CD14-positive monocyte (primary cell): ENCODE measurements around the gene CLCN2. TPM values are rescaled to one million over a fixed set of nuclear protein-coding genes. Genes with fewer than 3 reads are reported as not detected.
"Not testable (repeated sequence)": the region's sequence is repeated elsewhere in the genome, so short reads cannot be mapped to it uniquely, and the experiment has no call there.

Source experiments
- DNase-seq, 3 donors: peaks; one replicate each; pipeline ENCODE4 v3.0.0-alpha.2; 2011 to 2022
- H2AFZ ChIP-seq: 2 replicates; pipeline ENCODE4 v1.6.0; 2012; ENCODE audit warnings: mild to moderate bottlenecking, low read depth, low read length, inconsistent platforms; ENCODE audit not compliant: insufficient read depth, poor library complexity, severe bottlenecking
- H3K27ac ChIP-seq, 2 donors: 1 replicate in 1 of 2; 2 replicates in 1 of 2; pipeline ENCODE4 v1.5.1; 2012 to 2013; ENCODE audit warnings: low read length in 2 of 2, control low read depth in 1 of 2, inconsistent platforms in 1 of 2, low read depth in 1 of 2, mild to moderate bottlenecking in 1 of 2
- H3K27me3 ChIP-seq, 2 donors: one replicate each; pipeline versions ENCODE4 v1.6.0 to v1.6.1; 2011 to 2013; ENCODE audit warnings: low read length in 2 of 2; ENCODE audit not compliant: control insufficient read depth in 2 of 2, insufficient read depth in 2 of 2
- H3K36me3 ChIP-seq, 2 donors: replicated peaks in 1 of 2; 1 replicate in 1 of 2; 2 replicates in 1 of 2; pipeline versions ENCODE4 v1.5.1 to v1.6.1; 2012 to 2013; ENCODE audit warnings: low read length in 2 of 2, control low read depth in 1 of 2, inconsistent platforms in 1 of 2, mild to moderate bottlenecking in 1 of 2; ENCODE audit not compliant: insufficient read depth in 2 of 2, control insufficient read depth in 1 of 2
- H3K4me1 ChIP-seq, 2 donors: 1 replicate in 1 of 2; 2 replicates in 1 of 2; pipeline versions ENCODE4 v1.5.1 to v1.6.1; 2012 to 2013; ENCODE audit warnings: low read length in 2 of 2, control low read depth in 1 of 2, inconsistent platforms in 1 of 2, mild to moderate bottlenecking in 1 of 2, moderate library complexity in 1 of 2; ENCODE audit not compliant: insufficient read depth in 2 of 2, control insufficient read depth in 1 of 2
- H3K4me2 ChIP-seq: replicated peaks from 2 replicates; pipeline ENCODE3; 2012; ENCODE audit warnings: low read length, moderate library complexity, mild to moderate bottlenecking; ENCODE audit not compliant: poor library complexity, severe bottlenecking; ENCODE audit errors: extremely low read depth
- H3K4me3 ChIP-seq, 3 experiments: fragments of 200-600 bp in 1 of 3; sonication (generic) in 1 of 3; replicated peaks in 1 of 3; 1 replicate in 2 of 3; 2 replicates in 1 of 3; pipeline ENCODE4 v1.5.1; 2011 to 2013; ENCODE audit warnings: low read length in 3 of 3, mild to moderate bottlenecking in 3 of 3, control low read depth in 2 of 3, low read depth in 2 of 3, inconsistent platforms in 1 of 3, moderate library complexity in 1 of 3
- H3K79me2 ChIP-seq: 2 replicates; pipeline ENCODE4 v1.6.0; 2012; ENCODE audit warnings: mild to moderate bottlenecking, control low read depth, inconsistent platforms, low read length, moderate library complexity; ENCODE audit not compliant: insufficient read depth
- H3K9ac ChIP-seq: 2 replicates; pipeline ENCODE4 v1.6.0; 2017; ENCODE audit warnings: low read length, mild to moderate bottlenecking; ENCODE audit not compliant: insufficient read depth, poor library complexity, severe bottlenecking
- H3K9me3 ChIP-seq, 2 donors: replicated peaks in 1 of 2; 1 replicate in 1 of 2; 2 replicates in 1 of 2; pipeline versions ENCODE4 v1.5.1 to v1.6.1; 2012 to 2013; ENCODE audit warnings: low read length in 2 of 2, control low read depth in 1 of 2; ENCODE audit not compliant: control insufficient read depth in 1 of 2, insufficient read depth in 1 of 2
- H4K20me1 ChIP-seq: 2 replicates; pipeline ENCODE4 v1.6.0; 2012; ENCODE audit warnings: mild to moderate bottlenecking, low read length, control low read depth, moderate library complexity; ENCODE audit not compliant: insufficient read depth
- H3K27ac Mint-ChIP-seq, 7 donors: one replicate each; pipeline ENCODE4 v1.8.0; 2020; ENCODE audit warnings: mild to moderate bottlenecking in 7 of 7, mixed read lengths in 7 of 7, moderate library complexity in 6 of 7, inconsistent platforms in 2 of 7
- H3K27me3 Mint-ChIP-seq, 3 donors: one replicate each; pipeline ENCODE4 v1.8.0; 2021 to 2022; ENCODE audit warnings: low read depth in 3 of 3, mild to moderate bottlenecking in 3 of 3, mixed read lengths in 3 of 3, moderate library complexity in 3 of 3, inconsistent platforms in 1 of 3
- H3K36me3 Mint-ChIP-seq, 2 donors: one replicate each; pipeline ENCODE4 v1.8.0; 2020; ENCODE audit warnings: mixed read lengths in 2 of 2, inconsistent platforms in 1 of 2, mild to moderate bottlenecking in 1 of 2
- H3K4me1 Mint-ChIP-seq: one replicate; pipeline ENCODE4 v1.8.0; 2020; ENCODE audit warnings: mild to moderate bottlenecking, mixed read lengths
- H3K4me3 Mint-ChIP-seq, 2 donors: one replicate each; pipeline ENCODE4 v1.8.0; 2020; ENCODE audit warnings: mild to moderate bottlenecking in 2 of 2, mixed read lengths in 2 of 2, moderate library complexity in 1 of 2
- H3K9me3 Mint-ChIP-seq, 7 donors: one replicate each; pipeline ENCODE4 v1.8.0; 2020 to 2022; ENCODE audit warnings: mixed read lengths in 7 of 7, mild to moderate bottlenecking in 6 of 7, moderate library complexity in 6 of 7, inconsistent platforms in 2 of 7
- CTCF ChIP-seq: fragments of 200-600 bp; IDR thresholded peaks from one replicate; pipeline ENCODE4 v1.8.0; 2022; ENCODE audit warnings: antibody characterized with exemption, mild to moderate bottlenecking
- WGBS: methylation state at CpG from one replicate; pipeline ENCODE4 v1.1.5; 2013; ENCODE audit warnings: missing lambda C conversion rate; ENCODE audit not compliant: insufficient coverage; 5-methylcytosine and 5-hydroxymethylcytosine counted together
- intact Hi-C, 2 donors: fragments of 100-400 bp; cut with micrococcal nuclease; formaldehyde crosslinking; loops; one replicate each; pipeline versions ENCODE4 v1.15.0 to v1.15.1; 2023
- polyA plus RNA-seq, 3 donors: library from polyadenylated mRNA; depleted of rRNA in 1 of 3; unstranded in 2 of 3; stranded (reverse) in 1 of 3; fragments of 300-500 nt in 2 of 3; fragments of >200 nt in 1 of 3; fragmentation: Illumina TruSeq in 2 of 3; gene quantifications; 1 replicate in 2 of 3; 2 replicates in 1 of 3; pipeline ENCODE4 v1.2.3, GENCODE V29; 2012 to 2021

CLCN2 gene
- polyA plus RNA-seq, 3 donors = 0.16 to 2.7 TPM; not detected in 1

DNA sequence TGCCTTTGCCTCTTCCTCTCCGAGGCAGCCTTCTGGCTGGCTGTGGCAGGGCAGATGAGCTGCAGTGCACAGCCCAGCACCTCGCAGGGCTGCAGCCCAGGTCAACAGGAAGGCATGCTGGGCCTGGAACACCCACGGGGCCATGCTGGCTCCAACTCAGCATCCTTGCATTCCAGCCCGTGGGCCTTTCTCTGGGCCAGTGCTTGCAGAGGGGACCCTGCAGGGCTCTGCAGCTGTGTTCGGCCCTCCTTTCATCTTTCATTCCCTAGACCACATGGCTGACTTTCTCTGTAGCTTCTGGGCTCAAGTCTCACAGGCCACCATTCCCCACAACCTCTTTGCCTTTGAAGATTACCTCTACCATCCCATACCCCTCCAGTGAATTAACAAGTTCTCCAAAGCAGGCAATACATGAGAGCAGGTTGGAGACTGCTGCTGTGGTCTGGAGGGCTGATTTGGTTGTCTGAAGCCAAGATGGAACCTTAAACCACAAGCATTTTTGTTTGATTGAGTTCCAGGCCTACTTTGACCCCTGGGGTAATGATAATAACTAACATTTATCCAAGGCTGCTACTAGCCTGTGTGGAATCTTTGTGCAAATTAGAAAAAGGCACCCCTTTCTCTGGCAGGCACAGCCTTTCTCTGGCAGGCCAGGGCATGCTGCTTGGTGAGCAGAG, 18.1 kb downstream of the CLCN2 start:
- Histone ChIP-seq H3K9ac (no peak overlapping the region), H3K36me3 (peaks cover 29 to 44% of the 10 kb centered on the region in 2 donors), H3K27me3 (peaks cover 0 to 4% of the 10 kb centered on the region in 2 donors), H3K4me1 (peaks cover 13 to 18% of the 10 kb centered on the region in 2 donors), H3K27ac (no peak overlapping the region), H3K79me2 (peaks cover 2% of the 10 kb centered on the region), H3K4me3 (no peak overlapping the region), H3K4me2 (no peak overlapping the region), H3K9me3 (no peaks in the 10 kb centered on the region), H4K20me1 (peaks cover 29% of the 10 kb centered on the region), H2AFZ (no peak overlapping the region)
- 97% methylated on average over 5 of the region's 5 CpGs for WGBS
- peaks cover 22% of the 10 kb centered on the region for H3K4me1 Mint-ChIP-seq
- intact Hi-C loops = no loop called here
- DNase-seq = no peak
- peaks cover 54 to 62% of the 10 kb centered on the region in 2 donors for H3K36me3 Mint-ChIP-seq
- peaks cover 0 to 1% (median 0%) of the 10 kb centered on the region in 7 donors for H3K9me3 Mint-ChIP-seq
- H3K4me3 Mint-ChIP-seq = no peak overlapping the region
- H3K27ac Mint-ChIP-seq = peak overlapping the region in 1 of 7 donors; percentile 9
- peaks cover 1 to 4% (median 3%) of the 10 kb centered on the region in 3 donors for H3K27me3 Mint-ChIP-seq
- TF ChIP-seq CTCF = no peak

DNA sequence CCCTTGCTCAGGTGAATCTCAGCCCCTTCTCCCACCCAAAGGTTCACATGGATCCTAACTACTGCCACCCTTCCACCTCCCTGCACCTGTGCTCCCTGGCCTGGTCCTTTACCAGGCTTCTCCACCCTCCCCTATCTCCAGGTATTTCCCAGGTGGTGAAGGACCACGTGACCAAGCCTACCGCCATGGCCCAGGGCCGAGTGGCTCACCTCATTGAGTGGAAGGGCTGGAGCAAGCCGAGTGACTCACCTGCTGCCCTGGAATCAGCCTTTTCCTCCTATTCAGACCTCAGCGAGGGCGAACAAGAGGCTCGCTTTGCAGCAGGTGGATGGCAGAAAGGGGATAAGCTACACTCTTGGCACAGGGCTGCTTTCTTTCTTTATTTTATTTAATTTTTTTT, 19.5 kb downstream of the CLCN2 start:
- peaks cover 29 to 44% of the 10 kb centered on the region in 2 donors for H3K36me3 ChIP-seq
- H3K36me3 Mint-ChIP-seq = peaks cover 63 to 69% of the 10 kb centered on the region in 2 donors
- peaks cover 1 to 12% (median 10%) of the 10 kb centered on the region in 3 donors for H3K27me3 Mint-ChIP-seq
- H3K27ac Mint-ChIP-seq = peak overlapping the region in 1 of 7 donors; percentile 7
- WGBS = no CpG with 5 or more reads among the region's 7 CpGs
- no peak for DNase-seq
- peaks cover 0 to 4% of the 10 kb centered on the region in 2 donors for H3K27me3 ChIP-seq
- intact Hi-C loops = no loop called here
- H3K4me1 ChIP-seq = peaks cover 22 to 32% of the 10 kb centered on the region in 2 donors
- no peak overlapping the region for H2AFZ ChIP-seq
- H3K9me3 ChIP-seq = no peaks in the 10 kb centered on the region
- H3K4me3 Mint-ChIP-seq = no peak overlapping the region
- H4K20me1 ChIP-seq = peaks cover 43% of the 10 kb centered on the region
- peaks cover 17% of the 10 kb centered on the region for H3K79me2 ChIP-seq
- no peak overlapping the region for H3K4me2 ChIP-seq
- no peak overlapping the region for H3K27ac ChIP-seq
- peaks cover 0 to 1% (median 0%) of the 10 kb centered on the region in 7 donors for H3K9me3 Mint-ChIP-seq
- H3K4me1 Mint-ChIP-seq = peaks cover 36% of the 10 kb centered on the region
- TF ChIP-seq CTCF = no peak
- no peak overlapping the region for H3K9ac ChIP-seq
- no peak overlapping the region for H3K4me3 ChIP-seq

DNA sequence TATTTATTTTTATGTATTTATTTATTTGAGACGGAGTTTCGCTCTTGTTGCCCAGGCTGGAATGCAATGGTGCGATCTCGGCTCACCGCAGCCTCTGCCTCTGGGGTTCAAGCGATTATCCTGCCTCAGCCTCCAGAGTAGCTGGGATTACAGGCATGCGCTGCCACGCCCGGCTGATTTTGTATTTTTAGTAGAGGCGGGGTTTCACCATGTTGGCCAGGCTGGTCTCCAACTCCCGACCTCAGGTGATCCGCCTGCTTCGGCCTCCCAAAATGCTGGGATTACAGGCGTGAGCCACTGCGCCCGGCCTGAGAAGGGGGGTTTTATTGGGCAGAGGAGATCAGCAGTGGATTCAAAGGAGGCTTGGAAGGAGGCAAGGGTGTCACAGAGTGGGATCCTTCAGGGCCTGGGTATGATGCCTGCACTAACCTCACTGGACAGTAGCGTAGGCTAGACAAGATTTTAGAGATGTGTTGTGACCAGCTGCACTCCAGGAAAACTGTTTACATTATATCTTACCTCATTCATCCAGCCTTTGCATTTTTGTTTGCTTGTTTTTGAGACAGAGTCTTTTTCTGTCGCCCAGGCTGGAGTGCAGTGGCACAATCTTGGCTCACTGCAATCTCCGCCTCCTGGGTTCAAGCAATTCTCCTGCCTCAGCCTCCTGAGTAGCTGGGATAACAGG, 21.8 kb downstream of the CLCN2 start:
- Mint-ChIP-seq H3K36me3 (peaks cover 56 to 58% of the 10 kb centered on the region in 2 donors), H3K4me1 (peaks cover 42% of the 10 kb centered on the region), H3K27me3 (peaks cover 1 to 12% (median 10%) of the 10 kb centered on the region in 3 donors)
- Histone ChIP-seq H4K20me1 (peaks cover 44% of the 10 kb centered on the region), H3K36me3 (peaks cover 33 to 41% of the 10 kb centered on the region in 2 donors), H3K79me2 (peaks cover 22% of the 10 kb centered on the region), H3K4me1 (peaks cover 36 to 44% of the 10 kb centered on the region in 2 donors)
- H3K4me3 Mint-ChIP-seq, H3K9me3 ChIP-seq, H3K9ac ChIP-seq, H3K9me3 Mint-ChIP-seq, H3K27ac ChIP-seq, DNase-seq, H2AFZ ChIP-seq, H3K27ac Mint-ChIP-seq, intact Hi-C loops, H3K27me3 ChIP-seq, H3K4me2 ChIP-seq, H3K4me3 ChIP-seq: not testable (repeated sequence)
- 100% methylated on average over 16 of the region's 19 CpGs for WGBS
